Epithelial cell of esophagus (primary cell): ENCODE results near the gene STAB2.

Source experiments
- DNase-seq: peaks from one replicate; pipeline ENCODE4 v3.0.0; 2010; ENCODE audit warnings: low read depth
- H3K4me3 ChIP-seq: 2 replicates; pipeline ENCODE4 v1.5.1; 2011; ENCODE audit warnings: mild to moderate bottlenecking, low read length, control low read depth
- TF ChIP-seq, protein P1 (sequence below): IDR thresholded peaks from 2 replicates; pipeline ENCODE4 v1.5.1; 2011; ENCODE audit warnings: low read depth, mild to moderate bottlenecking, low read length, control low read depth, inconsistent platforms; ENCODE audit not compliant: insufficient read depth; ENCODE audit errors: missing control alignments

STAB2 gene

DNA sequence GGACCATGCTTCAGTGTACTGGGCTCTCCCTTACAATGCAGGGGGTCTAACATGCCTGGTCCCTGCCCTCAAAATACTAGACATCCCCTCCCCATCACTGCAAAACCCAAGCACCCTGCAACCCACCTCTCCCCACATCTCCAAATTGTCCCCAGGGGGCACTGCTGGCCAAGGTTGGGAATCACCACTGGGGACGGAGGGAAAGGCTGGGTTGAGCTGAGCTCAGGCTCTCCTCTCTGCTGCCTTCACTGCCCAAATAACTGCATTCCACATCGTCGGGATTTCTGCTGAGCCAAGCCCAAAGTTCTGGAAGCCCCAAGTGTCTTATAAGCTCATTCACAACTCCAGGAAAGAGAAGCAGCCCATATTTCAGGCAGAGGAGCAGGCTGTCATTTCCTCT, 184.4 kb downstream of the STAB2 start:
- H3K4me3 ChIP-seq: no peak overlapping the region
- TF ChIP-seq, protein P1, sequence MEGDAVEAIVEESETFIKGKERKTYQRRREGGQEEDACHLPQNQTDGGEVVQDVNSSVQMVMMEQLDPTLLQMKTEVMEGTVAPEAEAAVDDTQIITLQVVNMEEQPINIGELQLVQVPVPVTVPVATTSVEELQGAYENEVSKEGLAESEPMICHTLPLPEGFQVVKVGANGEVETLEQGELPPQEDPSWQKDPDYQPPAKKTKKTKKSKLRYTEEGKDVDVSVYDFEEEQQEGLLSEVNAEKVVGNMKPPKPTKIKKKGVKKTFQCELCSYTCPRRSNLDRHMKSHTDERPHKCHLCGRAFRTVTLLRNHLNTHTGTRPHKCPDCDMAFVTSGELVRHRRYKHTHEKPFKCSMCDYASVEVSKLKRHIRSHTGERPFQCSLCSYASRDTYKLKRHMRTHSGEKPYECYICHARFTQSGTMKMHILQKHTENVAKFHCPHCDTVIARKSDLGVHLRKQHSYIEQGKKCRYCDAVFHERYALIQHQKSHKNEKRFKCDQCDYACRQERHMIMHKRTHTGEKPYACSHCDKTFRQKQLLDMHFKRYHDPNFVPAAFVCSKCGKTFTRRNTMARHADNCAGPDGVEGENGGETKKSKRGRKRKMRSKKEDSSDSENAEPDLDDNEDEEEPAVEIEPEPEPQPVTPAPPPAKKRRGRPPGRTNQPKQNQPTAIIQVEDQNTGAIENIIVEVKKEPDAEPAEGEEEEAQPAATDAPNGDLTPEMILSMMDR: peak; percentile 55
- DNase-seq: peak; percentile 36

DNA sequence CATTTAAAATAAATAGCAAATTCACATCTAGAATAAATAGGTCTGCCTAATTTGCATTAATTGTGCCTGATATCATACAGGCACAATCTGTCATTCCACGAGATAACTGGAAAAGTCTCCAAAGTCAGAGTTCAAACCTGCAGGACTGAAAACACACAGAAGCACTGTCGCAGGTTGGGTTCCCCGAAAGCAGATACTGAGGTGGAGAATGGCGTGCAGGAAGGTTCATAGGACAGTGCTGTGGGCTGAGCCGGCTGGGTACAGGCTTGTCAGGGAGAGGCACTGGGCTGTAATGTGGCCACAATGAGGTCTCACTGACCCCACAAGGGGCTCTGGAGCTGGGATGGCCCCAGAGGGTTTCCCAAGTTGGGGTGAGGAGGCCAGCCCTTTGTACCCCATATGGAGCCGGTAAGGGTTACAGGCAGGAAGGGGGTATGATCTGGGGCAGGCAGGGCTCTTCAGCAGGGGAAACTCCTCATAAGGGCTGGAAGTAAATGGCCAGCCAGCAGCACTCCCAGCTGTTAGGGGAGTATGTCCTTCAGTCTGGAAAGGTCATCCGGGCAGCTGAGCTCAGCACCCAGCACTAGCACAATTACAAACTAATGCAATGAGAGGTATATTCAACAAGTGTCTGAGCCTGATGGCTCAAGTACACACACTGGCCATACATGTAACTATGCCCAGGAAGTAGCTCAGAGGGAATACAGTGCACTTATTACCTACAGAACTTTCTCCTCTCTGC, 185.5 kb downstream of the STAB2 start:
- DNase-seq: no peak
- H3K4me3 ChIP-seq: no peak overlapping the region
- TF ChIP-seq, protein P1: no peak

DNA sequence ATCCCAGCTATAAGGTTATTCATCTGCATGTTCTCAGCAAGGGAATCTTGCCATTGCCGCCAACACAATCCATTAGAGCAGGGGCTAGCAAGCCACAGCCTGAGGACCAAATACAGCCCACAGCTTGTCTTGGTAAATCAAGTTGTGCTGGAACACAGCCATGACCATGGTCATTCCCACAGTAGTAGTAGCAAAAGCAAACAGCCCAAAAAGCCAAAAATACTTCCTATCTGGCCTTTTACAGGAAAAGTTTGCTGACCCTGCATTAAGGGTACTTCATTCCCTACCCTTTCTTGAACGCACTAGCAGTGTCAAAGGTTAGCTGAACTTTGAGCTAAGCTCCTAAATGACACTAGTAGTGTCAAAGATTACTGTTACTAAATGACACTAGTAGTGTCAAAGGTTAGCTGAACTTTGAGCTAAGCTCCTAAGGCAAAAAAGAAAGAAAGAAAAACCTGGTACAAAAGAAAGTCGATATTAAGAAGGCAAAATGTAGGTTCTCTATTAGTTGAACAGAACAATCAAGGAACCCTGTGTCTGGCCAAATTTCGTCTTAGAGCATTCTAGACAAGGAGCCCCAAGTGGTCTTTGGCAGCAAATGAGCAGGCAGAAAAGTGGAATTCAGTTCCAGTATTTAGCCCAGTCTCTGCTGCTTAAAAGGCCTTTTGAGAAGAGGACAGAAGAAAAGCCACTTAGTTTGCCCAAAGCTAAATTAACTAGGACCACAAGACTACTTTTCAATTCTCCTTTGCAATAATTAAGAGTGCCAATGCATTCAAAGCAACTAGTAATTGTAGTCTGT, 186.2 kb downstream of the STAB2 start:
- DNase-seq: no peak
- TF ChIP-seq, protein P1: no peak
- H3K4me3 ChIP-seq: no peak overlapping the region

DNA sequence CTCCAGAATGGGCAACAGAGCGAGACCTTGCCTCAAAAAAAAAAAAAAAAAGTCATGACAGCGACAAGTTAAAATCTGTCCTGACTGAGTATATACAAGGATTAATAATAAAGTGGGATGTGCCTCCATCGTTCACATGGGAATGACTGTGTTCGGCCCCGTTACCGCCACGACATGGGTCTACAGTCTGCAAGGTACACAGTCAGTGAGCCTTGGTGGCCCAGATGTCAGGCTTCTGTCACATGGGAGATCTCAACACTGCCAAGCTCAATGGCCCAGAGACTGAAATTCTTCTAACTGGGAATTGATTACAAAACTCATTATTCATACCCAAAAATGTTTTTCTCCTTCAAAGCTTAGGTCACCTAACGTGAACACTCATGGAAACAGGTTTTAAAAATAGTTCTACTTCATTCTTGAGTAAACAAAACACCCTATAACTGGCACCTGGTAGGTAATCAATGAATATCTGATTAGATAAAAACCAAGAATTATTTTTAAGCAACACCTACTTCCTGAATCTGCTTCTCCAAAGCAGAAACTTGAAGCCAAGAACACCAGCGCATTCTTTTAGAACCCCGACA, 188.0 kb downstream of the STAB2 start:
- H3K4me3 ChIP-seq: no peak overlapping the region
- TF ChIP-seq, protein P1: no peak
- no peak for DNase-seq

DNA sequence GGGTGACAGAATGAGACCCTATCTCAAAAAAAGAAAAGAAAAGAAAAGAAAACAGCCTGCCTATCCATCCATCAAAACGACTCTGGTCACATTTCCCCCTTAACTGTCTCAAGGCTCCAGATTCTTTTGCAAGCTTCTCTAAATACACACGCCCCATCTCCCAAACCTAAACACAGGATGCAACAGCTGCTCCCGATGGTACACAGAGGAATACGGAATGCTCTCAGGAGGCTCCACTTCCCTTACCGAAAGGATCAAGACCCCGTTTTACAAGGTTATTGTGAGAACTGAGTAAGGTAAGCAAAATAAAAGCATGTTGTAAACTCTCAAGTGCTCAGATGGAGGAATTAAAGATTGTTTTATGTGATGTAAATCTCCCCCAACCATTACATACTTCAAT, 191.7 kb downstream of the STAB2 start:
- no peak overlapping the region for H3K4me3 ChIP-seq
- TF ChIP-seq, protein P1: no peak
- DNase-seq: no peak

DNA sequence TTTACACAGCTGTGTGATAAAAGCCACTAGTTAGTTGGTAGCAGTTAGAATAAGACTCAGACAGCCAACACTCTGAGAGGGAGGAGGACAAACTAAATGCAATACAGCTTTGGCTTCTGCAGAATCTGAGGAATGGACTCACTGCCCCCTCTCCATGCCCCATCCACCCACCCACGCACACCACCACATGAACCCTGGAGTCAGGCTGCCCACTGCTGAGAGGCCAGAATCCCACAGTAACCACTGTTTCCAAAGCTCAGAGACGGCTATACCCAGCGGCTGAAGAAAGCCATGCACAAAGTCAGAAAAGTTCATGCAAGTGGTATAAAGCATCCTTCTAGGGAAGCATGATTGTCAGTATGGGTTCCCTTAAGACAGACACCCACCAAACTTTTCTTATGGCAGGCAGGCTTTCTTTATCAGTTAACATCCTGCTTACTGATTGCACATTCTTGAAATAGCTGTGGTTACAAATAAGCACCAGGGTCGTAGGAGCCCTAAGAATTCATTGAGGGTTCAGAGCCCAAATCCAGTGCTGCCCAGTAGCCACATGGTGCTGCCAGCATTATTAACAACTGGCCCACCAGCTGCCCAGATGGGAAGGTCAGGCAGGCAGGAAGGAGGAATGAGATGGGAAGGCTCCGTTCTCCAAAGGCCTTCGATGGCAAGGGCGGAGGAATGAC, 192.5 kb downstream of the STAB2 start:
- no peak for DNase-seq
- H3K4me3 ChIP-seq: no peak overlapping the region
- TF ChIP-seq, protein P1: no peak
